Measurements from ENCODE around the gene ZC3HAV1L.

The ZC3HAV1L gene

DNA sequence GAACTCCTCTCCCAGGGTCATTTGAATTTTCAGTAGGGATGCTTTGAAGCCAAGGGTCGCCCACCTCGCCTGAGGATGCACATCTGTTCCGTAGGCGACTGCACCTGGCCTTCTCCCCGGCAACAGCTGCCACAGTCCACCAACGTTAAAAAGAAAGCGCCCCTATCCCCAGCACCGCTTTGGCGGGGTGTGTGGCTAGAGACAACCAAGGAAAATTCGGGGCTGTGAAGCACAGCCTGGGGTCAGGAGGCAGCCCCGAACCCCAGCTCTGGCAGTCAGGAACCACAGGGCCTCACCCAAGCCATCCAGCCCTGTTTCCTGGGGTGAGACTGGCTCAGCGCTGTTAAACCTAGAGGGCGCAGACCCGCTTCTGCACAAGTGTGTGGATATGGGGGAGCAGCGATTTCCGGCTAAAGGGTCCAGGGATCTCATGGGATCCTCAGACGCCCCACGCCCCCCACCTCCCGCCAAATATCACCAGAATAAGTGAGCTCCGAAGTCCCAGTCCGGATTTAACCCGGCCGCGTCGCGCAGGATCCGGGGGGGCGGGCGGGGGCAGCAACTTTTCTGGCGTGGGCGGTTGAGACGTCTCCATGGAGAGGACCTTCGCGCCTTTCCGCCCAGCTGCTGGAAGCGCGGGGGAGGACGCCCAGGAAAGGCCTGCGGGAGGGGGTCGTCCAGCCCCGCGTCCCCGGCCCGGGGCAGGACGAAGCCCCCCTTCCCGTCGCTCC is 822 bp downstream of the ZC3HAV1L start:
- Histone ChIP-seq H3K4me3 (ENCODE audit: low read depth in 1 of 2, low read length in 1 of 2) (peak overlapping the region; percentile 43 to 63), H3K4me1 (ENCODE audit: control insufficient read depth in 1 of 2, insufficient read depth in 1 of 2, low read depth in 1 of 2, low read length in 1 of 2) (peaks cover 11 to 15% of the 10 kb centered on the region in 2 experiments), H3K36me3 (no peaks in the 10 kb centered on the region), H3K27ac (no peak overlapping the region), H3K27me3 (peaks cover 44% of the 10 kb centered on the region), H3K9me3 (no peaks in the 10 kb centered on the region)
- TF ChIP-seq, protein P1, sequence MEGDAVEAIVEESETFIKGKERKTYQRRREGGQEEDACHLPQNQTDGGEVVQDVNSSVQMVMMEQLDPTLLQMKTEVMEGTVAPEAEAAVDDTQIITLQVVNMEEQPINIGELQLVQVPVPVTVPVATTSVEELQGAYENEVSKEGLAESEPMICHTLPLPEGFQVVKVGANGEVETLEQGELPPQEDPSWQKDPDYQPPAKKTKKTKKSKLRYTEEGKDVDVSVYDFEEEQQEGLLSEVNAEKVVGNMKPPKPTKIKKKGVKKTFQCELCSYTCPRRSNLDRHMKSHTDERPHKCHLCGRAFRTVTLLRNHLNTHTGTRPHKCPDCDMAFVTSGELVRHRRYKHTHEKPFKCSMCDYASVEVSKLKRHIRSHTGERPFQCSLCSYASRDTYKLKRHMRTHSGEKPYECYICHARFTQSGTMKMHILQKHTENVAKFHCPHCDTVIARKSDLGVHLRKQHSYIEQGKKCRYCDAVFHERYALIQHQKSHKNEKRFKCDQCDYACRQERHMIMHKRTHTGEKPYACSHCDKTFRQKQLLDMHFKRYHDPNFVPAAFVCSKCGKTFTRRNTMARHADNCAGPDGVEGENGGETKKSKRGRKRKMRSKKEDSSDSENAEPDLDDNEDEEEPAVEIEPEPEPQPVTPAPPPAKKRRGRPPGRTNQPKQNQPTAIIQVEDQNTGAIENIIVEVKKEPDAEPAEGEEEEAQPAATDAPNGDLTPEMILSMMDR (IDR thresholded peaks at IDR 0.05): no peak

DNA sequence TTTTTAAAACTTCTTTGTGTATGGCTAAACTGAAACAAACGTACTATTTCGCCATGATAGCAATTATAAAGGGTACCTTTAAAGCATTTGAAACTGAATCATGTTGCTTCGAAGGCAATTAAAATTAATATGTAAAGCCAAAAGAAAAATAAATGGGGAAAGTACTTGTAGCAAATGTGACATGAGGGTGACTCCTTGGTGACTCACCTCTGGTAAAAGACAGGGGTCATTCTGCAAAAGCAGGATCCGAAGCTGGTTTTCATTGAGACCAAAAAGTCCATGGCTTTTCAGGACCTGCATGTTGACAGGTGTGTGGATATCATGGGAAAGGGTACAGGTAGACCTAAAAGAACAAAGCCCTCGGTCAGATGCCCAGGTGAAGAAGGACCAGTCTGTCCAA is 1.5 kb downstream of the ZC3HAV1L start:
- Histone ChIP-seq H3K27me3 (peaks cover 44% of the 10 kb centered on the region), H3K36me3 (no peaks in the 10 kb centered on the region), H3K9me3 (no peaks in the 10 kb centered on the region), H3K27ac (no peak overlapping the region), H3K4me1 (ENCODE audit: control insufficient read depth in 1 of 2, insufficient read depth in 1 of 2, low read depth in 1 of 2, low read length in 1 of 2) (peaks cover 11 to 15% of the 10 kb centered on the region in 2 experiments), H3K4me3 (ENCODE audit: low read depth in 1 of 2, low read length in 1 of 2) (no peak overlapping the region)
- TF ChIP-seq, protein P1 (IDR thresholded peaks at IDR 0.05): no peak

DNA sequence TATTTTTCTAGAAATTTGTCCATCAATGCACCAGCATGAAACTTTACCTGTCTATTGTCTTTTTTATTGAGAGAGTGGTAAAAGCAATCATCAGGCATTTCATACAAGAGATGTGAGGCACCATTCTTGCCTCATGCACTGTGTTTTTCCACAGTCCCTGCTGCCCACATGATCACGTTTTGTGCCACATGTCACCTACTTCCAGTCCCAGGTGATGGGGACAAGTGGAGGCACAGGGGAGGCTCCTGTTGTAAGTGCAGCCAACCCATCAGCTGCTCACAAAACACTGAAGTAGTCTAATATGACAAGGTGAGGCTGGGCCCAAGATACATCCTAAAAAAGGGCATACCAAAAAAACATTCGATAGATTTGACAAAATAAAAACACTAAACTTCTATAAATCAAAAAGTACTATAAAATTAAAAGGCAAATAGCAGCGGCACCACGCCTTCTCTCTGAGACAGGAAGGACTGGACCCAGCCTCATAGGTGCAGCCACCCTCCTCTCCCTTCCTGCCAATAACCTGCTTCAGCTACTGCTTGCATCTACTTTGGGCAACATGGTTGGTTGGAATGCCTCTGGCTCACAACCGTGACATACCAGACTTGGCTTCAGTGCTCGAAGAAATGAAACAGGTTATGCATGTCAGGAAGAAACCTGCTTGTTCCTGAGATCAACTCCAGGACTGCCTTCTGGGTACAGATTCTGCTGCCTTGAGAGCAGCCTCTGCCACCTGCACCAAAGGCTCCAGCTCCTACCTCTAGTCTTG is 2.3 kb downstream of the ZC3HAV1L start:
- Histone ChIP-seq H3K27me3 (peaks cover 44% of the 10 kb centered on the region), H3K9me3 (no peaks in the 10 kb centered on the region), H3K4me3 (ENCODE audit: low read depth in 1 of 2, low read length in 1 of 2) (no peak overlapping the region), H3K4me1 (ENCODE audit: control insufficient read depth in 1 of 2, insufficient read depth in 1 of 2, low read depth in 1 of 2, low read length in 1 of 2) (peaks cover 11 to 15% of the 10 kb centered on the region in 2 experiments), H3K27ac (no peak overlapping the region), H3K36me3 (no peaks in the 10 kb centered on the region)
- TF ChIP-seq, protein P1 (IDR thresholded peaks at IDR 0.05): no peak

DNA sequence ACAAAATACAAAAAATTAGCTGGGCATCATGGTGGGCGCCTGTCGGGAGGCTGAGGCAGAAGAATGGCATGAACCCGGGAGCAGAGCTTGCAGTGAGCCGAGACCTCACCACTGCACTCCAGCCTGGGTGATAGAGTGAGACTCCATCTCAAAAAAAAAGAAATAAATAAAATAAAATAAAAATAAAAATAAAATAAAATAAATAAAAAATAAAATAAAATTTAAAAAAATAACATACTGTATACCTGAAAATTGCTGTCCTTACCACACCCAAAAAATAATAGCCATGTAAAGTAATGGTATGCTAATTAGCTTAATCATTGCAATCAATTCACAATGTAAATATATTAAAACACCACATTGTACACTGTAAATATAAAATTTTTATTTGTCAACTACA is 3.4 kb downstream of the ZC3HAV1L start:
- Histone ChIP-seq H3K4me3 (ENCODE audit: low read depth in 1 of 2, low read length in 1 of 2) (no peak overlapping the region), H3K36me3 (no peaks in the 10 kb centered on the region), H3K27ac (no peak overlapping the region), H3K9me3 (no peaks in the 10 kb centered on the region), H3K27me3 (peaks cover 36% of the 10 kb centered on the region), H3K4me1 (ENCODE audit: control insufficient read depth in 1 of 2, insufficient read depth in 1 of 2, low read depth in 1 of 2, low read length in 1 of 2) (peaks cover 11 to 15% of the 10 kb centered on the region in 2 experiments)
- TF ChIP-seq, protein P1 (IDR thresholded peaks at IDR 0.05): no peak

DNA sequence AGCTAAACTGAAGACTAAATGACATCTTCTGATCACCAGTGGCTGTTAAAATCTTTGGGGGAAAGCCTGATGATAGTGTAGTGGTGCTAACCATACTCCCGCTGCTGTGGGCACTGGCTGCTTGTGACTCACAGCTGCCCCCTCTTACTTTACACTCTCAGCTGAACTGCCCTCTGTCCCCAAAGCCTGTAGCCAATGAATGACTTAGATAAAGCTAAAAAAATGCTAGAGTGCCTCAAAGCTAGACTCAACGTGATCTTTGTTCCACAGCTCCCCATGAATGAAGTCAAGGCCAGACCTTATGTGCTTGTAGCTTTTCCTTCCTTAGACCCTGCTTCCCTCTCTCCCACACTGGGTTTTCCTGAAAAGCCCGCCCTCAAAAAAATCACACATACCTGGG is 6.5 kb downstream of the ZC3HAV1L start:
- H3K4me3 ChIP-seq (ENCODE audit: low read depth in 1 of 2, low read length in 1 of 2): no peak overlapping the region
- no peaks in the 10 kb centered on the region for H3K4me1 ChIP-seq (ENCODE audit: control insufficient read depth in 1 of 2, insufficient read depth in 1 of 2, low read depth in 1 of 2, low read length in 1 of 2)
- TF ChIP-seq, protein P1 (IDR thresholded peaks at IDR 0.05): no peak
- H3K9me3 ChIP-seq: no peaks in the 10 kb centered on the region
- no peaks in the 10 kb centered on the region for H3K36me3 ChIP-seq
- H3K27ac ChIP-seq: no peak overlapping the region
- H3K27me3 ChIP-seq: peaks cover 5% of the 10 kb centered on the region
